GM12873 (cell line): ENCODE data around the gene TUBG1.

Experiments
- CTCF ChIP-seq: IDR thresholded peaks from 2 replicates; pipeline ENCODE4 v1.5.1; 2012; ENCODE audit warnings: low read depth, mild to moderate bottlenecking, moderate library complexity, low read length, control low read depth; ENCODE audit not compliant: insufficient read depth; ENCODE audit errors: missing control alignments

TUBG1 gene

GRCh38 chr17:42564815-42565522, 44.5 kb upstream of the TUBG1 start:
- no peak for TF ChIP-seq CTCF

GRCh38 chr17:42565523-42566214, 43.8 kb upstream of the TUBG1 start:
- no peak for TF ChIP-seq CTCF

GRCh38 chr17:42566215-42566882, 43.1 kb upstream of the TUBG1 start:
- TF ChIP-seq CTCF, result no peak

GRCh38 chr17:42566883-42567573, 42.5 kb upstream of the TUBG1 start, which contains the start of gene MLX:
Gene MLX, plus strand, starts transcription at chr17:42567100. Its CDS starts 25 bp downstream, at chr17:42567125.
- no peak for TF ChIP-seq CTCF

- TF ChIP-seq CTCF, result no peak
These were observed 41.0 kb upstream of the TUBG1 start for GRCh38 chr17:42568341-42569111.

GRCh38 chr17:42571435-42572225, 37.9 kb upstream of the TUBG1 start:
- no peak for TF ChIP-seq CTCF
